Hematopoietic multipotent progenitor cell treated with erythropoietin and hydrocortisone succinate and interleukin-3 and kit ligand, for 17 days (in vitro differentiated cells): ENCODE results near the gene ZER1.

ENCODE experiments used
- DNase-seq: peaks from one replicate; pipeline ENCODE4 v3.0.0-alpha.2; 2015; ENCODE audit warnings: low spot score

ZER1 gene

GRCh38 chr9:128735373-128735772 lies 36.4 kb downstream of the ZER1 start:
- DNase-seq, result no peak

GRCh38 chr9:128733256-128733655 lies 38.5 kb downstream of the ZER1 start:
- peak; percentile 71 for DNase-seq

- no peak for DNase-seq
Observed at GRCh38 chr9:128732576-128732975, 39.2 kb downstream of the ZER1 start.

GRCh38 chr9:128731691-128732090 lies 40.0 kb downstream of the ZER1 start:
- DNase-seq, result no peak

- no peak for DNase-seq
Observed at GRCh38 chr9:128731093-128731492, 40.6 kb downstream of the ZER1 start.

GRCh38 chr9:128729766-128730517 lies 41.8 kb downstream of the ZER1 start:
- DNase-seq, result no peak

- DNase-seq, result no peak
Observed at GRCh38 chr9:128729302-128729701, 42.4 kb downstream of the ZER1 start.

- DNase-seq, result no peak
Observed at GRCh38 chr9:128728298-128728697, 43.4 kb downstream of the ZER1 start.

GRCh38 chr9:128727640-128728248 lies 44.0 kb downstream of the ZER1 start:
- DNase-seq, result no peak

GRCh38 chr9:128724744-128725211 lies 46.9 kb downstream of the ZER1 start:
- DNase-seq, result peak; percentile 49

GRCh38 chr9:128723866-128724743 lies 47.6 kb downstream of the ZER1 start, which contains the start of gene ZDHHC12:
ZDHHC12 (minus strand) TSS chr9:128724127; CDS start chr9:128724093, 34 bp downstream.
- peak; percentile 93 for DNase-seq

- no peak for DNase-seq
Observed at GRCh38 chr9:128723352-128723865, 48.3 kb downstream of the ZER1 start.

GRCh38 chr9:128722380-128723351 lies 49.1 kb downstream of the ZER1 start:
- DNase-seq, result no peak

- DNase-seq, result no peak
Observed at GRCh38 chr9:128721487-128722010, 50.2 kb downstream of the ZER1 start.

GRCh38 chr9:128720841-128721486 lies 50.8 kb downstream of the ZER1 start:
- DNase-seq, result no peak

- no peak for DNase-seq
Observed at GRCh38 chr9:128719919-128720605, 51.7 kb downstream of the ZER1 start.

GRCh38 chr9:128718475-128718874 lies 53.3 kb downstream of the ZER1 start:
- DNase-seq, result no peak

- DNase-seq, result no peak
Observed at GRCh38 chr9:128718047-128718446, 53.7 kb downstream of the ZER1 start.

GRCh38 chr9:128716581-128717254 lies 55.0 kb downstream of the ZER1 start:
- no peak for DNase-seq
